ENCODE data around the gene VPS36. TPM values are rescaled to one million over a fixed set of nuclear protein-coding genes. Genes with fewer than 3 reads are reported as not detected.
A peak's percentile ranks its signal among the peaks of the same experiment; 100 is the strongest.

Gene VPS36
- total RNA-seq, 1 donor from 2014 or later: 30.4 TPM

GRCh38 chr13:52454459-52454819, 4.0 kb upstream of the VPS36 start:
- peak overlapping the region; percentile 95 for H3K4me3 Mint-ChIP-seq (ENCODE audit: unreplicated experiment)
- no peak for TF ChIP-seq CTCF (IDR thresholded peaks at IDR 0.05)
- no peak for DNase-seq (ENCODE audit: low spot score)
- H3K27ac Mint-ChIP-seq (ENCODE audit: unreplicated experiment): peak overlapping the region; percentile 96
- peaks cover 3% of the 10 kb centered on the region for H3K36me3 Mint-ChIP-seq (ENCODE audit: low read depth)
- no peaks in the 10 kb centered on the region for H3K27me3 Mint-ChIP-seq (ENCODE audit: low read depth)
- H3K4me1 Mint-ChIP-seq (ENCODE audit: low read depth): peaks cover 40% of the 10 kb centered on the region
- no peaks in the 10 kb centered on the region for H3K9me3 Mint-ChIP-seq (ENCODE audit: low read depth)

- H3K9me3 Mint-ChIP-seq (ENCODE audit: low read depth): no peaks in the 10 kb centered on the region
- TF ChIP-seq CTCF (IDR thresholded peaks at IDR 0.05): no peak
- DNase-seq (ENCODE audit: low spot score): no peak
- H3K36me3 Mint-ChIP-seq (ENCODE audit: low read depth): no peaks in the 10 kb centered on the region
- H3K27ac Mint-ChIP-seq (ENCODE audit: unreplicated experiment): no peak overlapping the region
- no peaks in the 10 kb centered on the region for H3K27me3 Mint-ChIP-seq (ENCODE audit: low read depth)
- no peak overlapping the region for H3K4me3 Mint-ChIP-seq (ENCODE audit: unreplicated experiment)
- peaks cover 50% of the 10 kb centered on the region for H3K4me1 Mint-ChIP-seq (ENCODE audit: low read depth)
Measured at GRCh38 chr13:52452470-52452869, 2.0 kb upstream of the VPS36 start.

DNA sequence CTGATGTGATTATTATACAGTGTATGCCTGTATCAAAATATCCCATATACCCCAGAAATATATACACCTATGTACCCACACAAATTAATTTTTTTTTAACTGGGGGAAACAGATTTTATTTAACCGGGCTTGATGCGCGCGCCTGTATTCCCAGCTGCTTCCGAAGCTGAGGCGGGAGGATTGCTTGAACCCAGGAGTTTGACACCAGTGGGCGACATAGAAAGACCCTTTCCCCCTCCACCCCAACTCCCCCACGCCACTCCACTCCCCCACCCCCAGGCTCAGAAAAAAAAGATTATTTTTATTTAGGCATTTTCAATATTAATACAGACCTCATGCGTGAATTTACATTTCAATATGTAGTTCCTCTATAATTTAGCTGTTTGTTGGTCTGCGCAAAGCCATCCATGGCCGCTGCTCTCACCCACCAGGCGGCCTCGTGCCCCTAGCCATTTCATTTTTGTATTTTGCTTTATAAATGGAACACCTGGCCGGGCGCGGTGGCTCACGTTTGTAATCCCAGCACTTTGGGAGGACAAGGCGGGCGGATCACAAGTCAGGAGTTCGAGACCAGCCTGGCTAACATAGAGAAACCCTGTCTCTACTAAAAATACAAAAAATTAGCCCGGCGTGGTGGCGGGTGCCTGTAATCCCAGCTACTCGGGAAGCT, 836 bp upstream of the VPS36 start:
- peaks cover 44% of the 10 kb centered on the region for H3K4me1 Mint-ChIP-seq (ENCODE audit: low read depth)
- peak overlapping the region; percentile 29 for H3K27ac Mint-ChIP-seq (ENCODE audit: unreplicated experiment)
- peak overlapping the region; percentile 84 for H3K4me3 Mint-ChIP-seq (ENCODE audit: unreplicated experiment)
- DNase-seq (ENCODE audit: low spot score): no peak
- H3K27me3 Mint-ChIP-seq (ENCODE audit: low read depth): no peaks in the 10 kb centered on the region
- no peaks in the 10 kb centered on the region for H3K36me3 Mint-ChIP-seq (ENCODE audit: low read depth)
- no peak for TF ChIP-seq CTCF (IDR thresholded peaks at IDR 0.05)
- no peaks in the 10 kb centered on the region for H3K9me3 Mint-ChIP-seq (ENCODE audit: low read depth)

GRCh38 chr13:52450793-52451116, 321 bp upstream of the VPS36 start:
- peak overlapping the region; percentile 84 for H3K4me3 Mint-ChIP-seq (ENCODE audit: unreplicated experiment)
- H3K27me3 Mint-ChIP-seq (ENCODE audit: low read depth): no peaks in the 10 kb centered on the region
- no peak for DNase-seq (ENCODE audit: low spot score)
- TF ChIP-seq CTCF (IDR thresholded peaks at IDR 0.05): no peak
- H3K36me3 Mint-ChIP-seq (ENCODE audit: low read depth): no peaks in the 10 kb centered on the region
- peak overlapping the region; percentile 29 for H3K27ac Mint-ChIP-seq (ENCODE audit: unreplicated experiment)
- peaks cover 40% of the 10 kb centered on the region for H3K4me1 Mint-ChIP-seq (ENCODE audit: low read depth)
- no peaks in the 10 kb centered on the region for H3K9me3 Mint-ChIP-seq (ENCODE audit: low read depth)

GRCh38 chr13:52449331-52450011, 963 bp downstream of the VPS36 start:
- no peak for DNase-seq (ENCODE audit: low spot score)
- H3K36me3 Mint-ChIP-seq (ENCODE audit: low read depth): peaks cover 1% of the 10 kb centered on the region
- H3K9me3 Mint-ChIP-seq (ENCODE audit: low read depth): no peaks in the 10 kb centered on the region
- H3K4me3 Mint-ChIP-seq (ENCODE audit: unreplicated experiment): peak overlapping the region; percentile 84
- TF ChIP-seq CTCF (IDR thresholded peaks at IDR 0.05): no peak
- H3K27ac Mint-ChIP-seq (ENCODE audit: unreplicated experiment): peak overlapping the region; percentile 94
- no peaks in the 10 kb centered on the region for H3K27me3 Mint-ChIP-seq (ENCODE audit: low read depth)
- peaks cover 36% of the 10 kb centered on the region for H3K4me1 Mint-ChIP-seq (ENCODE audit: low read depth)

Measured in chondrocyte (in vitro differentiated cells).